Measurements from ENCODE around the gene MAPK14.
"Not testable (repeated sequence)": the region's sequence is repeated elsewhere in the genome, so short reads cannot be mapped to it uniquely, and the experiment has no call there.

The MAPK14 gene

GRCh38 chr6:36121787-36122494 lies 94.3 kb downstream of the MAPK14 start:
- H3K4me3 ChIP-seq (ENCODE audit: low read depth, low read length), result no peak overlapping the region
- no peak for DNase-seq (ENCODE audit: low read depth, low spot score)
- in situ Hi-C loops (cut with HindIII; ENCODE audit: low sequenced_read_pairs), result no loop called here
- TF ChIP-seq, protein P1, sequence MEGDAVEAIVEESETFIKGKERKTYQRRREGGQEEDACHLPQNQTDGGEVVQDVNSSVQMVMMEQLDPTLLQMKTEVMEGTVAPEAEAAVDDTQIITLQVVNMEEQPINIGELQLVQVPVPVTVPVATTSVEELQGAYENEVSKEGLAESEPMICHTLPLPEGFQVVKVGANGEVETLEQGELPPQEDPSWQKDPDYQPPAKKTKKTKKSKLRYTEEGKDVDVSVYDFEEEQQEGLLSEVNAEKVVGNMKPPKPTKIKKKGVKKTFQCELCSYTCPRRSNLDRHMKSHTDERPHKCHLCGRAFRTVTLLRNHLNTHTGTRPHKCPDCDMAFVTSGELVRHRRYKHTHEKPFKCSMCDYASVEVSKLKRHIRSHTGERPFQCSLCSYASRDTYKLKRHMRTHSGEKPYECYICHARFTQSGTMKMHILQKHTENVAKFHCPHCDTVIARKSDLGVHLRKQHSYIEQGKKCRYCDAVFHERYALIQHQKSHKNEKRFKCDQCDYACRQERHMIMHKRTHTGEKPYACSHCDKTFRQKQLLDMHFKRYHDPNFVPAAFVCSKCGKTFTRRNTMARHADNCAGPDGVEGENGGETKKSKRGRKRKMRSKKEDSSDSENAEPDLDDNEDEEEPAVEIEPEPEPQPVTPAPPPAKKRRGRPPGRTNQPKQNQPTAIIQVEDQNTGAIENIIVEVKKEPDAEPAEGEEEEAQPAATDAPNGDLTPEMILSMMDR (IDR thresholded peaks at IDR 0.05; ENCODE audit: low read depth, low read length), result no peak

- DNase-seq (ENCODE audit: low read depth, low spot score), result no peak
- TF ChIP-seq, protein P1 (IDR thresholded peaks at IDR 0.05; ENCODE audit: low read depth, low read length), result no peak
- in situ Hi-C loops (cut with HindIII; ENCODE audit: low sequenced_read_pairs), result no loop called here
- H3K4me3 ChIP-seq (ENCODE audit: low read depth, low read length), result no peak overlapping the region
Measured at GRCh38 chr6:36122495-36123269, 95.1 kb downstream of the MAPK14 start.

DNA sequence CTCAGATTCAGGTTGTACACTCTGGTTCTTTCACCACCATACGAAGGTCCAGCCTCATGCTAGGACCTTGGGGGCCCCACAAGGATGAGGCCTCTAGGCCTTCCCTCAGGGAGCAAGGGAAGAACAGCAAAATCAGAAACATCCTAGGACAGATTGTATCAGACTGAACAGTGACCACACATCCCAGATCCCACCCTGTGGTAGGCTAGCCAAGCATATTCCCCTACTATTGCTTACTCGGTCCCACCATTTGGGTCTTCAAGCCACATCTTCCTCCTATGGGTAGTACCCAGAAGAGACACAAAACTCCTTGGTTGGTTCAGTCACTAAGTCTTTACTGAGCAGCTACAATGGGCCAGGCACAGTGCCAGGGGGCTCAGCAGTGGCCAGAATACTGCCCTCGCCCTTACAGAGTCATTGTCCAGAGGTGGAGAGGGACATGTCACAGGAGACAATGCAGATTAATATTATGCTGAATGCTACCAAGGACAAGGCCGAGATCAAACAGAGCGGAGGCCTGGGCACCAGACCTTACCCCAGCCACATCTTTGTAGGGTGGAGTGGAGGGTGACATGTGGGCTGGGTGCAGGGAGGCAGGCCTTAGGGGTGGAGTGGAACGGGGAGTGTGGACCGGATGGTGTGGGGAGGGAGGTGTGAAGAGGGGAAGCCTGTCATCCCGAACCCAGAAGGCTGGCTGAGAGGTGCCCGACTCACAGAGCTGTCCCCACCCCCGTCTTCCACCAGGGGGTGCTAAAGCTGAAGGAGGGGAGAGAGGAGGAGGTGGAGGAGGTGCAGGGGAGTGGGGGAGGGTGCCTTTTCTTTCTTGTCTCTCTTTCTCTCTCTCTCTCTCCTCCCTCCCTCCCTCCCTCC lies 95.9 kb downstream of the MAPK14 start:
- TF ChIP-seq, protein P1 (IDR thresholded peaks at IDR 0.05; ENCODE audit: low read depth, low read length), result peak; percentile 85
- in situ Hi-C loops (cut with HindIII; ENCODE audit: low sequenced_read_pairs), result no loop called here
- peak; percentile 66 for DNase-seq (ENCODE audit: low read depth, low spot score)
- H3K4me3 ChIP-seq (ENCODE audit: low read depth, low read length), result no peak overlapping the region

- DNase-seq (ENCODE audit: low read depth, low spot score); in situ Hi-C loops (cut with HindIII; ENCODE audit: low sequenced_read_pairs); H3K4me3 ChIP-seq (ENCODE audit: low read depth, low read length): not testable (repeated sequence)
Measured at GRCh38 chr6:36124346-36124745, 96.7 kb downstream of the MAPK14 start.

- TF ChIP-seq, protein P1 (IDR thresholded peaks at IDR 0.05; ENCODE audit: low read depth, low read length), result no peak
- DNase-seq (ENCODE audit: low read depth, low spot score), result no peak
- in situ Hi-C loops (cut with HindIII; ENCODE audit: low sequenced_read_pairs), result no loop called here
- H3K4me3 ChIP-seq (ENCODE audit: low read depth, low read length), result no peak overlapping the region
Measured at GRCh38 chr6:36124881-36125280, 97.3 kb downstream of the MAPK14 start.

- TF ChIP-seq, protein P1 (IDR thresholded peaks at IDR 0.05; ENCODE audit: low read depth, low read length), result no peak
- in situ Hi-C loops (cut with HindIII; ENCODE audit: low sequenced_read_pairs), result no loop called here
- DNase-seq (ENCODE audit: low read depth, low spot score), result no peak
Measured at GRCh38 chr6:36125575-36125974, 98.0 kb downstream of the MAPK14 start.

More at GRCh38 chr6:36125575-36125974, 98.0 kb downstream of the MAPK14 start:
- no peak overlapping the region for H3K4me3 ChIP-seq (ENCODE audit: low read depth, low read length)
